PC-3 (cell line): ENCODE results near the gene FBXL4.

Source experiments
- CTCF ChIP-seq: fragments of 300-600 bp; sonication (generic); conservative IDR thresholded peaks from 2 replicates; pipeline ENCODE4 v1.5.1; 2017; ENCODE audit warnings: antibody characterized with exemption, low read depth, mild to moderate bottlenecking, low read length
- EZH2 ChIP-seq: fragments of 300-600 bp; sonication (generic); IDR thresholded peaks from one replicate; pipeline ENCODE4 v1.6.1; 2017; ENCODE audit warnings: antibody characterized with exemption, mild to moderate bottlenecking, low read length; ENCODE audit not compliant: unreplicated experiment
- EZH2phosphoT487 ChIP-seq: fragments of 300-600 bp; sonication (generic); IDR thresholded peaks from 2 replicates; pipeline ENCODE4 v1.6.1; 2018; ENCODE audit warnings: mild to moderate bottlenecking, antibody characterized with exemption, low read length, borderline replicate concordance

- TF ChIP-seq CTCF, result no peak
- TF ChIP-seq EZH2, result no peak
- TF ChIP-seq EZH2phosphoT487, result no peak
These were observed 26.6 kb upstream of the FBXL4 start for GRCh38 chr6:98974309-98974708.
